ENCODE results near the gene ICE1. TPM values are rescaled to one million over a fixed set of nuclear protein-coding genes. Genes with fewer than 3 reads are reported as not detected.

ICE1 gene
- total and polyA plus RNA-seq, 9 of the 15 experiments (the other 6 are each of a cell fraction or from before 2014, with no cell fraction given), result 4.9 to 47.4 (median 28.2) TPM

- TF ChIP-seq PBX2 (CRISPR knock-in tag; IDR thresholded peaks at IDR 0.05; ENCODE audit: low read depth), result no peak
- TF ChIP-seq PBX2 (tag; conservative IDR thresholded peaks at IDR 0.05; ENCODE audit: low read depth), result peak; percentile 91
- no peak for TF ChIP-seq U2AF1 (optimal IDR thresholded peaks at IDR 0.05; ENCODE audit: low read depth, low read length)
- peak; percentile 99 for TF ChIP-seq E2F3 (CRISPR knock-in tag; IDR thresholded peaks at IDR 0.05)
- TF ChIP-seq NFYB (IDR thresholded peaks at IDR 0.05; ENCODE audit: extremely low read depth, insufficient read length), result no peak
- no peak for TF ChIP-seq TBP (optimal IDR thresholded peaks at IDR 0.05; ENCODE audit: low read depth, low read length)
- TF ChIP-seq MBD1 (CRISPR knock-in tag; IDR thresholded peaks at IDR 0.05), result no peak; the same call in 1 of the 2 replicates
- peak; percentile 84 for TF ChIP-seq ZNF3 (CRISPR knock-in tag; IDR thresholded peaks at IDR 0.05)
- no peak for TF ChIP-seq NCOA6 (IDR thresholded peaks at IDR 0.05)
- TF ChIP-seq MCM2 (IDR thresholded peaks at IDR 0.05; ENCODE audit: low read depth), result no peak
- TF ChIP-seq SNAPC5 (CRISPR knock-in tag; IDR thresholded peaks at IDR 0.05), result peak; percentile 55; the same call in 1 of the 2 replicates
- TF ChIP-seq ZNF707 (CRISPR knock-in tag; conservative IDR thresholded peaks at IDR 0.05), result 0 out of 2 replicates have a peak, but pooled peaks have one; percentile 66
- TF ChIP-seq HOMEZ (CRISPR knock-in tag; IDR thresholded peaks at IDR 0.05), result peak; percentile 95
- TF ChIP-seq TFAM (CRISPR knock-in tag; conservative IDR thresholded peaks at IDR 0.05), result no peak
- peak; percentile 97 for TF ChIP-seq ZNF592 (IDR thresholded peaks at IDR 0.05)
- no peak for TF ChIP-seq BRD9 (IDR thresholded peaks at IDR 0.05; ENCODE audit: low read depth, partially characterized antibody)
- peak; percentile 89 for TF ChIP-seq GTF2E2 (tag; IDR thresholded peaks at IDR 0.05)
- peak; percentile 83 for TF ChIP-seq MAFG (tag; conservative IDR thresholded peaks at IDR 0.05)
- TF ChIP-seq RBM15 (IDR thresholded peaks at IDR 0.05; ENCODE audit: insufficient read depth, low read length), result no peak
- TF ChIP-seq TRIM24 (IDR thresholded peaks at IDR 0.05), result no peak
These were observed 100.6 kb downstream of the ICE1 start (continued) for GRCh38 chr5:5523066-5523505.

Data from K562 (cell line).